Suprapubic skin (tissue), 4 donors: ENCODE measurements around the gene B3GNT7.
"Not testable (repeated sequence)": the region's sequence is repeated elsewhere in the genome, so short reads cannot be mapped to it uniquely, and the experiment has no call there.

Experiments used
- POLR2A ChIP-seq, 2 donors: fragments of 450-650 bp; IDR thresholded peaks; one replicate each; pipeline ENCODE4 v1.6.1; 2017; ENCODE audit warnings: antibody characterized with exemption in 2 of 2, mild to moderate bottlenecking in 2 of 2, moderate library complexity in 2 of 2
- POLR2AphosphoS5 ChIP-seq, 3 donors: sonication (generic); formaldehyde crosslinking; IDR thresholded peaks; one replicate each; pipeline ENCODE4 v1.6.1; 2017; ENCODE audit warnings: antibody characterized with exemption in 3 of 3
- TF ChIP-seq, protein P1 (sequence below), 2 donors: fragments of 200-600 bp in 1 of 2; fragments of 450-650 bp in 1 of 2; sonication (generic) in 1 of 2; IDR thresholded peaks; one replicate each; pipeline ENCODE4 v1.5.1; 2016 to 2019; ENCODE audit warnings: antibody characterized with exemption in 2 of 2, mild to moderate bottlenecking in 1 of 2, moderate library complexity in 1 of 2

DNA sequence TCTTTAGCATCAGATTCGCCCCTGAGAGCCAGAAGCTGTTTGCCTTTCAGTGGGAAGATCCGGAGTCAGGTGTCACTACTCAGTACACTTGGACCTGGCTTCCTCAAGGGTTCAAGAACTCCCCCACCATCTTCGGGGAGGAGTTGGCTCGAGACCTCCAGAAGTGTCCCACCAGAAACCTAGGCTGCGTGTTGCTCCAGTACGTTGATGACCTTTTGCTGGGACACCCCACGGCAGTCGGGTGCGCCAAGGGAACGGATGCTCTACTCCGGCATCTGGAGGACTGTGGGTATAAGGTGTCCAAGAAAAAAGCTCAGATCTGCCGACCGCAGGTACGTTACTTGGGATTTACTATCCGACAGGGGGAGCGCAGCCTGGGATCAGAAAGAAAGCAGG, 8.7 kb downstream of the B3GNT7 start:
- not testable (repeated sequence) for TF ChIP-seq POLR2A, POLR2AphosphoS5 (IDR thresholded peaks at IDR 0.05)
- TF ChIP-seq, protein P1, sequence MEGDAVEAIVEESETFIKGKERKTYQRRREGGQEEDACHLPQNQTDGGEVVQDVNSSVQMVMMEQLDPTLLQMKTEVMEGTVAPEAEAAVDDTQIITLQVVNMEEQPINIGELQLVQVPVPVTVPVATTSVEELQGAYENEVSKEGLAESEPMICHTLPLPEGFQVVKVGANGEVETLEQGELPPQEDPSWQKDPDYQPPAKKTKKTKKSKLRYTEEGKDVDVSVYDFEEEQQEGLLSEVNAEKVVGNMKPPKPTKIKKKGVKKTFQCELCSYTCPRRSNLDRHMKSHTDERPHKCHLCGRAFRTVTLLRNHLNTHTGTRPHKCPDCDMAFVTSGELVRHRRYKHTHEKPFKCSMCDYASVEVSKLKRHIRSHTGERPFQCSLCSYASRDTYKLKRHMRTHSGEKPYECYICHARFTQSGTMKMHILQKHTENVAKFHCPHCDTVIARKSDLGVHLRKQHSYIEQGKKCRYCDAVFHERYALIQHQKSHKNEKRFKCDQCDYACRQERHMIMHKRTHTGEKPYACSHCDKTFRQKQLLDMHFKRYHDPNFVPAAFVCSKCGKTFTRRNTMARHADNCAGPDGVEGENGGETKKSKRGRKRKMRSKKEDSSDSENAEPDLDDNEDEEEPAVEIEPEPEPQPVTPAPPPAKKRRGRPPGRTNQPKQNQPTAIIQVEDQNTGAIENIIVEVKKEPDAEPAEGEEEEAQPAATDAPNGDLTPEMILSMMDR (IDR thresholded peaks at IDR 0.05), result not testable (repeated sequence)
